ENCODE measurements around the gene ARHGAP6. TPM values are rescaled to one million over a fixed set of nuclear protein-coding genes. Genes with fewer than 3 reads are reported as not detected.

Gene ARHGAP6
- total and polyA plus RNA-seq, 2 of the 13 experiments (the other 11 are each of a cell fraction or from before 2014, with no cell fraction given): 0.11 TPM; not detected in 1

GRCh38 chrX:11111037-11111851 lies 554.5 kb downstream of the ARHGAP6 start, which contains the start of gene HCCS (continued):
- TF ChIP-seq SETDB1 (CRISPR knock-in tag; IDR thresholded peaks at IDR 0.05; ENCODE audit: borderline replicate concordance) (no peak), ZNF543 (CRISPR knock-in tag; IDR thresholded peaks at IDR 0.05) (no peak), LBX2 (CRISPR knock-in tag; IDR thresholded peaks at IDR 0.05; ENCODE audit: borderline replicate concordance) (no peak), SAP130 (CRISPR knock-in tag; IDR thresholded peaks at IDR 0.05; ENCODE audit: low read depth) (peak; percentile 80), ZSCAN20 (CRISPR knock-in tag; IDR thresholded peaks at IDR 0.05; ENCODE audit: borderline replicate concordance) (no peak), HDAC6 (IDR thresholded peaks at IDR 0.05; ENCODE audit: low read depth, low read length) (no peak), ZMAT3 (CRISPR knock-in tag; conservative IDR thresholded peaks at IDR 0.05) (no peak), YEATS2 (CRISPR knock-in tag; IDR thresholded peaks at IDR 0.05; ENCODE audit: borderline replicate concordance) (peak; percentile 62; the same call in 1 of the 2 replicates), ATRX (CRISPR knock-in tag; IDR thresholded peaks at IDR 0.05; ENCODE audit: borderline replicate concordance) (no peak), SRSF1 (optimal IDR thresholded peaks at IDR 0.05; ENCODE audit: low read depth, low read length) (no peak), ZNF207 (IDR thresholded peaks at IDR 0.05; ENCODE audit: borderline replicate concordance) (no peak), RCOR2 (CRISPR knock-in tag; IDR thresholded peaks at IDR 0.05) (no peak), SIN3B (IDR thresholded peaks at IDR 0.05; ENCODE audit: low read length) (0 out of 2 replicates have a peak, but pooled peaks have one; percentile 43), FOXA1 (IDR thresholded peaks at IDR 0.05) (no peak), FOXA1 (CRISPR knock-in tag; IDR thresholded peaks at IDR 0.05) (no peak), ZNF232 (CRISPR knock-in tag; IDR thresholded peaks at IDR 0.05; ENCODE audit: borderline replicate concordance) (no peak), SMYD3 (CRISPR knock-in tag; IDR thresholded peaks at IDR 0.05) (no peak), DNMT1 (CRISPR knock-in tag; IDR thresholded peaks at IDR 0.05) (no peak), ZNF432 (CRISPR knock-in tag; IDR thresholded peaks at IDR 0.05; ENCODE audit: borderline replicate concordance) (no peak), ZFP90 (CRISPR knock-in tag; IDR thresholded peaks at IDR 0.05; ENCODE audit: borderline replicate concordance) (no peak), ZNF768 (CRISPR knock-in tag; IDR thresholded peaks at IDR 0.05) (peak; percentile 18; the same call in 1 of the 2 replicates), FOXJ3 (CRISPR knock-in tag; IDR thresholded peaks at IDR 0.05; ENCODE audit: borderline replicate concordance) (no peak), GABPB1 (CRISPR knock-in tag; IDR thresholded peaks at IDR 0.05) (peak; percentile 95), ZNF350 (CRISPR knock-in tag; IDR thresholded peaks at IDR 0.05; ENCODE audit: borderline replicate concordance, low read depth) (no peak), ZNF878 (CRISPR knock-in tag; IDR thresholded peaks at IDR 0.05) (no peak), ZBTB42 (CRISPR knock-in tag; IDR thresholded peaks at IDR 0.05) (no peak), MAFG (CRISPR knock-in tag; IDR thresholded peaks at IDR 0.05) (no peak), PBX2 (CRISPR knock-in tag; IDR thresholded peaks at IDR 0.05) (peak; percentile 76), ZNF430 (CRISPR knock-in tag; IDR thresholded peaks at IDR 0.05) (no peak), ZNF333 (CRISPR knock-in tag; IDR thresholded peaks at IDR 0.05; ENCODE audit: borderline replicate concordance) (no peak), SSRP1 (CRISPR knock-in tag; IDR thresholded peaks at IDR 0.05) (no peak), REXO4 (CRISPR knock-in tag; IDR thresholded peaks at IDR 0.05; ENCODE audit: borderline replicate concordance) (no peak), SRSF9 (IDR thresholded peaks at IDR 0.05; ENCODE audit: borderline replicate concordance, insufficient read depth, low read depth, low read length, poor library complexity, severe bottlenecking) (no peak)

All from HepG2 (cell line).